GM12878 (cell line): ENCODE results near the gene CEP97. TPM values are rescaled to one million over a fixed set of nuclear protein-coding genes. Genes with fewer than 3 reads are reported as not detected.
A peak's percentile ranks its signal among the peaks of the same experiment; 100 is the strongest.

Experiments used
- ATAC-seq: fragments of 200-7000 bp; cut with Tn5 transposase; 3 replicates; pipeline ENCODE4 v1.9.1; 2020; ENCODE audit warnings: mild to moderate bottlenecking, moderate library complexity
- BruUV-seq: library from RNA; stranded (reverse); fragments of 400-500 nt; replicated peaks from 2 replicates; lab custom pipeline; 2021; lab: Mats Ljungman, UMichigan
- CTCF ChIA-PET: fragments of 300-600 bp; sonication (Branson Sonifier 250); formaldehyde crosslinking; extraction: SDS; loops from one replicate; lab custom pipeline; 2021; ENCODE audit warnings: inconsistent platforms; lab: Yijun Ruan, JAX
- POLR2A ChIA-PET: fragments of 350-600 bp; formaldehyde crosslinking; extraction: SDS; loops from one replicate; lab custom pipeline; 2021; ENCODE audit warnings: inconsistent platforms; lab: Charles Lee
- RAD21 ChIA-PET: fragments of 300-600 bp; sonication (Branson Sonifier 250); formaldehyde crosslinking; loops from one replicate; lab custom pipeline; 2023; ENCODE audit warnings: antibody characterized with exemption; ENCODE audit not compliant: unreplicated experiment; lab: Charles Lee
- SMC1A ChIA-PET: fragments of 300-600 bp; sonication (Branson Sonifier 250); formaldehyde crosslinking; loops from one replicate; lab custom pipeline; 2023; ENCODE audit not compliant: unreplicated experiment, uncharacterized antibody; lab: Charles Lee
- DNase-seq: peaks from one replicate; pipeline ENCODE4 v3.0.0-alpha.2; 2011; ENCODE audit warnings: low read depth, low spot score
- FAIRE-seq: peaks from 3 replicates; lab custom pipeline; 2011; peaks lifted over from hg19 to GRCh38; lab: Jason Lieb, UNC
- H2AFZ ChIP-seq: 2 replicates; pipeline ENCODE4 v1.6.0; 2011; ENCODE audit warnings: low read depth, low read length, control low read depth; ENCODE audit not compliant: control insufficient read depth
- H3K27ac ChIP-seq: 2 replicates; pipeline ENCODE4 v1.5.1; 2011; ENCODE audit warnings: control low read depth; ENCODE audit not compliant: control insufficient read depth, insufficient read depth
- H3K27me3 ChIP-seq, 2 experiments: replicated peaks in 1 of 2; 2 replicates each; pipeline versions ENCODE4 v1.6.0 to v1.6.1; 2011; ENCODE audit warnings: low read length in 1 of 2; ENCODE audit not compliant: control insufficient read depth in 2 of 2, insufficient read depth in 2 of 2
- H3K36me3 ChIP-seq, 2 experiments: 2 replicates each; pipeline ENCODE4 v1.5.1; 2011; ENCODE audit warnings: low read length in 1 of 2; ENCODE audit not compliant: control insufficient read depth in 2 of 2, insufficient read depth in 2 of 2
- H3K4me1 ChIP-seq: 2 replicates; pipeline ENCODE4 v1.6.1; 2011; ENCODE audit warnings: mild to moderate bottlenecking, low read length, moderate library complexity, mixed read lengths; ENCODE audit not compliant: control insufficient read depth, insufficient read depth
- H3K4me2 ChIP-seq: 2 replicates; pipeline ENCODE4 v1.6.0; 2011; ENCODE audit warnings: control low read depth; ENCODE audit not compliant: control insufficient read depth, insufficient read depth
- H3K4me3 ChIP-seq: fragments of 200-600 bp; sonication (generic); 2 replicates; pipeline ENCODE4 v1.5.1; 2016
- H3K79me2 ChIP-seq: 2 replicates; pipeline ENCODE4 v1.6.0; 2011; ENCODE audit warnings: low read length; ENCODE audit not compliant: control insufficient read depth, insufficient read depth
- H3K9ac ChIP-seq: 2 replicates; pipeline ENCODE4 v1.8.0; 2011; ENCODE audit warnings: low read length, control low read depth, mixed read lengths; ENCODE audit not compliant: control insufficient read depth, insufficient read depth
- H3K9me3 ChIP-seq: replicated peaks from 3 replicates; pipeline ENCODE4 v1.5.1; 2011; ENCODE audit warnings: mild to moderate bottlenecking, low read length; ENCODE audit not compliant: control insufficient read depth, insufficient read depth
- H4K20me1 ChIP-seq: 2 replicates; pipeline ENCODE4 v1.6.0; 2011; ENCODE audit not compliant: control insufficient read depth, insufficient read depth
- CREB1 ChIP-seq: IDR thresholded peaks from 2 replicates; pipeline ENCODE4 v1.6.1; 2012; ENCODE audit warnings: low read depth, mild to moderate bottlenecking, inconsistent platforms
- E4F1 ChIP-seq: fragments of 450-650 bp; IDR thresholded peaks from 2 replicates; pipeline ENCODE4 v1.6.1; 2018; ENCODE audit warnings: borderline replicate concordance, mild to moderate bottlenecking; ENCODE audit not compliant: partially characterized antibody
- in situ Hi-C: fragments of 300-500 bp; cut with MboI; formaldehyde crosslinking; loops from 9 replicates; pipeline ENCODE4 v1.14.3; 2018; ENCODE audit warnings: mixed read lengths
- intact Hi-C: fragments of 100-400 bp; cut with micrococcal nuclease; formaldehyde crosslinking; loops from one replicate; pipeline ENCODE4 v1.14.2; 2022; ENCODE audit not compliant: unreplicated experiment
- polyA plus RNA-seq, 11 experiments: library from polyadenylated mRNA; depleted of rRNA in 4 of 11; unstranded in 6 of 11; stranded (reverse) in 5 of 11; fragments of >200 nt; fragmentation: Nextera tagmentation in 4 of 11; fragmentation: Illumina TruSeq in 1 of 11; extraction: Ambion mirVana in 4 of 11; extraction: Trizol in 1 of 11; gene quantifications; 1 replicate in 1 of 11; 2 replicates in 10 of 11; pipeline versions ENCODE4 v1.2.1 to v1.2.3, GENCODE V29; 2011 to 2016; ENCODE audit warnings: inconsistent platforms in 2 of 11, missing spikeins in 2 of 11, low read depth in 1 of 11
- total RNA-seq, 4 experiments: library from RNA; depleted of rRNA in 3 of 4; stranded (reverse); fragments of >200 nt in 3 of 4; fragmentation: Illumina TruSeq in 1 of 4; extraction: Trizol in 1 of 4; gene quantifications; 2 replicates each; pipeline versions ENCODE4 v1.2.1 to v1.2.3, GENCODE V29; 2013 to 2021
- TF ChIP-seq, protein P1 (sequence below): fragments of 450-650 bp; formaldehyde crosslinking; IDR thresholded peaks from 2 replicates; pipeline ENCODE4 v1.5.0; 2022; ENCODE audit warnings: mild to moderate bottlenecking, missing genetic modification characterization

CEP97 gene
- total and polyA plus RNA-seq, 10 of the 15 experiments (the other 5 are each of a cell fraction or from before 2014, with no cell fraction given): 1.9 to 13.7 (median 5.8) TPM

DNA sequence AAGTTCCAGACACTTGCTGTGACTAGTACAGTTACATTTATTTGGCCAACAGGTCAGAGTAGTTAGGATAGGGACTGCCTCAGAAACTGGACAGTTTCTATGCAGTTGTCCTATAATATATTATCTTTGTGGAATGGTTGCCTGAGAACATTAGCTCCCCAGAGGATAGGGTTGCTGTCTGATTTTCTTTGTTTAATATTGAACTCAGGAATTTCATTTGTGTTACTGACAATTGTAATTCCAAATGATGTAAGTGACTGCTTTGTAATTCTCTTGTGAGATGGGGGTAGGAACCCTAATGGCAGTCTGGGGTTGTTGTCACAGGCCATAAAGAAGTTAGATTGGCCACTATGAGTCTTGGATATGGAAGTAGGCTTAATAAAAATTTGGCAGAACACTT, 56.8 kb downstream of the CEP97 start:
- Histone ChIP-seq H3K79me2 (peaks cover 2% of the 10 kb centered on the region), H3K4me2 (peak overlapping the region; percentile 83; the same call in 1 of the 2 replicates), H3K27me3 (no peaks in the 10 kb centered on the region), H3K9ac (no peak overlapping the region), H3K4me3 (no peak overlapping the region), H3K4me1 (peaks cover 10% of the 10 kb centered on the region), H4K20me1 (no peaks in the 10 kb centered on the region), H3K27ac (no peak overlapping the region), H3K36me3 (peaks cover 0 to 6% of the 10 kb centered on the region in 2 experiments; a peak in 2 of 4 replicates), H3K9me3 (no peaks in the 10 kb centered on the region; the same call in 2 of the 3 replicates), H2AFZ (no peak overlapping the region)
- in situ Hi-C loops (no loop called here), intact Hi-C loops (no loop called here)
- FAIRE-seq (no peak), ATAC-seq (no peak), DNase-seq (no peak)
- RAD21 ChIA-PET: no interaction called here
- no TSS peak for BruUV-seq
- SMC1A ChIA-PET: interaction anchor here (0.7 to 1.3 kb wide), 2 partner anchors 11 to 53 kb away, joined by 3 to 5 read pairs; no protein-coding TSS in a partner anchor
- CTCF ChIA-PET: no interaction called here
- POLR2A ChIA-PET: no interaction called here
- TF ChIP-seq CREB1 (no peak), E4F1 (no peak)
- TF ChIP-seq, protein P1, sequence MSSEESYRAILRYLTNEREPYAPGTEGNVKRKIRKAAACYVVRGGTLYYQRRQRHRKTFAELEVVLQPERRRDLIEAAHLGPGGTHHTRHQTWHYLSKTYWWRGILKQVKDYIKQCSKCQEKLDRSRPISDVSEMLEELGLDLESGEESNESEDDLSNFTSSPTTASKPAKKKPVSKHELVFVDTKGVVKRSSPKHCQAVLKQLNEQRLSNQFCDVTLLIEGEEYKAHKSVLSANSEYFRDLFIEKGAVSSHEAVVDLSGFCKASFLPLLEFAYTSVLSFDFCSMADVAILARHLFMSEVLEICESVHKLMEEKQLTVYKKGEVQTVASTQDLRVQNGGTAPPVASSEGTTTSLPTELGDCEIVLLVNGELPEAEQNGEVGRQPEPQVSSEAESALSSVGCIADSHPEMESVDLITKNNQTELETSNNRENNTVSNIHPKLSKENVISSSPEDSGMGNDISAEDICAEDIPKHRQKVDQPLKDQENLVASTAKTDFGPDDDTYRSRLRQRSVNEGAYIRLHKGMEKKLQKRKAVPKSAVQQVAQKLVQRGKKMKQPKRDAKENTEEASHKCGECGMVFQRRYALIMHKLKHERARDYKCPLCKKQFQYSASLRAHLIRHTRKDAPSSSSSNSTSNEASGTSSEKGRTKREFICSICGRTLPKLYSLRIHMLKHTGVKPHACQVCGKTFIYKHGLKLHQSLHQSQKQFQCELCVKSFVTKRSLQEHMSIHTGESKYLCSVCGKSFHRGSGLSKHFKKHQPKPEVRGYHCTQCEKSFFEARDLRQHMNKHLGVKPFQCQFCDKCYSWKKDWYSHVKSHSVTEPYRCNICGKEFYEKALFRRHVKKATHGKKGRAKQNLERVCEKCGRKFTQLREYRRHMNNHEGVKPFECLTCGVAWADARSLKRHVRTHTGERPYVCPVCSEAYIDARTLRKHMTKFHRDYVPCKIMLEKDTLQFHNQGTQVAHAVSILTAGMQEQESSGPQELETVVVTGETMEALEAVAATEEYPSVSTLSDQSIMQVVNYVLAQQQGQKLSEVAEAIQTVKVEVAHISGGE (CRISPR knock-in tag): no peak
